ENCODE measurements around the gene GTF2F2. TPM values are rescaled to one million over a fixed set of nuclear protein-coding genes. Genes with fewer than 3 reads are reported as not detected.

GTF2F2 gene
- total RNA-seq, 1 donor from 2014 or later, result 24.8 TPM

DNA sequence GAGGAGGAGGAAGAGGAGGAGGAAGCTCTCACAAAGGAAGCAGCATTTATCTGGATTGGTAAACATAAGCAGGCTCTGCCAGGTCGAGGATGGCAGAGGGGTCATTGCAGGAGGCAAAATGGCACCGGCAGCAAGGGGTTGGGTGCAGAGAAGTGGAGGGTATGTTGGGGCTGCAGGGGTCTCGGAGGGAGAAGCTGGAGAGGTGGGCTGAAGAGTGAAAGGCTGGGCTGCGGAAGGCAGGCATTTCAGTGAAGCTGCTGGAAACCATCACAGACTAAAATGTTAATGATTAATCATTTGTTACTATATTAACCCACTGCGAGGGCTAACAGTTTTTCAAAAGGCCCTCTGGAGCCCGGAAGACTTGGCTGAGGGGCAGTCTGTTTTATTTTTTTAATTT is 196.0 kb downstream of the GTF2F2 start:
- H3K36me3 Mint-ChIP-seq (ENCODE audit: insufficient read depth), result no peaks in the 10 kb centered on the region
- H3K4me3 Mint-ChIP-seq (ENCODE audit: low read depth), result peak overlapping the region; percentile 62

DNA sequence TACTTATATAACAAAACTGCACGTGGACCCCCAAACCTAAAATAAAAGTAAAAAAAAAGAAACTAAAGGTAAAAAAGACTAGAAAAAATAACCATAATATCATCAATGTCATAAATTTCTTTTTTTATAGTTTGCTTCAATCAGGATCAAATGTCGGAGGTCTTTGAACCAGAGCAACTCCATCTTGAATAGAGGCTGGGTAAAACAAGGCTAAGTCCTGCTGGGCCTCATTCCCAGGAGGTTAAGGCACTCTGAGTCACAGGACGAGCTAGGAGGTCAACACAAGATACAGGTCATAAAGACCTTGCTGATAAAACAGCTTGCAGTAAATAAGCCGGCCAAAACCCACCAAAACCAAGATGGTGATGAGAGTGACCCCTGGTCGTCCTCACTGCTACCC is 196.7 kb downstream of the GTF2F2 start:
- Mint-ChIP-seq H3K27ac (no peak overlapping the region), H3K4me3 (ENCODE audit: low read depth) (no peak overlapping the region), H3K36me3 (ENCODE audit: insufficient read depth) (no peaks in the 10 kb centered on the region), H3K9me3 (ENCODE audit: low read depth) (no peaks in the 10 kb centered on the region), H3K27me3 (no peaks in the 10 kb centered on the region), H3K4me1 (ENCODE audit: low read depth) (peaks cover 10% of the 10 kb centered on the region)
- TF ChIP-seq, protein P1, sequence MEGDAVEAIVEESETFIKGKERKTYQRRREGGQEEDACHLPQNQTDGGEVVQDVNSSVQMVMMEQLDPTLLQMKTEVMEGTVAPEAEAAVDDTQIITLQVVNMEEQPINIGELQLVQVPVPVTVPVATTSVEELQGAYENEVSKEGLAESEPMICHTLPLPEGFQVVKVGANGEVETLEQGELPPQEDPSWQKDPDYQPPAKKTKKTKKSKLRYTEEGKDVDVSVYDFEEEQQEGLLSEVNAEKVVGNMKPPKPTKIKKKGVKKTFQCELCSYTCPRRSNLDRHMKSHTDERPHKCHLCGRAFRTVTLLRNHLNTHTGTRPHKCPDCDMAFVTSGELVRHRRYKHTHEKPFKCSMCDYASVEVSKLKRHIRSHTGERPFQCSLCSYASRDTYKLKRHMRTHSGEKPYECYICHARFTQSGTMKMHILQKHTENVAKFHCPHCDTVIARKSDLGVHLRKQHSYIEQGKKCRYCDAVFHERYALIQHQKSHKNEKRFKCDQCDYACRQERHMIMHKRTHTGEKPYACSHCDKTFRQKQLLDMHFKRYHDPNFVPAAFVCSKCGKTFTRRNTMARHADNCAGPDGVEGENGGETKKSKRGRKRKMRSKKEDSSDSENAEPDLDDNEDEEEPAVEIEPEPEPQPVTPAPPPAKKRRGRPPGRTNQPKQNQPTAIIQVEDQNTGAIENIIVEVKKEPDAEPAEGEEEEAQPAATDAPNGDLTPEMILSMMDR (IDR thresholded peaks at IDR 0.05; ENCODE audit: unreplicated experiment), result no peak
- DNase-seq (ENCODE audit: low spot score, unreplicated experiment), result no peak

More for the DNA sequence above, 196.0 kb downstream of the GTF2F2 start:
- TF ChIP-seq, protein P1 (IDR thresholded peaks at IDR 0.05; ENCODE audit: unreplicated experiment), result no peak
- Mint-ChIP-seq H3K9me3 (ENCODE audit: low read depth) (no peaks in the 10 kb centered on the region), H3K4me1 (ENCODE audit: low read depth) (peaks cover 12% of the 10 kb centered on the region), H3K27ac (peak overlapping the region; percentile 93), H3K27me3 (no peaks in the 10 kb centered on the region)
- no peak for DNase-seq (ENCODE audit: low spot score, unreplicated experiment)

DNA sequence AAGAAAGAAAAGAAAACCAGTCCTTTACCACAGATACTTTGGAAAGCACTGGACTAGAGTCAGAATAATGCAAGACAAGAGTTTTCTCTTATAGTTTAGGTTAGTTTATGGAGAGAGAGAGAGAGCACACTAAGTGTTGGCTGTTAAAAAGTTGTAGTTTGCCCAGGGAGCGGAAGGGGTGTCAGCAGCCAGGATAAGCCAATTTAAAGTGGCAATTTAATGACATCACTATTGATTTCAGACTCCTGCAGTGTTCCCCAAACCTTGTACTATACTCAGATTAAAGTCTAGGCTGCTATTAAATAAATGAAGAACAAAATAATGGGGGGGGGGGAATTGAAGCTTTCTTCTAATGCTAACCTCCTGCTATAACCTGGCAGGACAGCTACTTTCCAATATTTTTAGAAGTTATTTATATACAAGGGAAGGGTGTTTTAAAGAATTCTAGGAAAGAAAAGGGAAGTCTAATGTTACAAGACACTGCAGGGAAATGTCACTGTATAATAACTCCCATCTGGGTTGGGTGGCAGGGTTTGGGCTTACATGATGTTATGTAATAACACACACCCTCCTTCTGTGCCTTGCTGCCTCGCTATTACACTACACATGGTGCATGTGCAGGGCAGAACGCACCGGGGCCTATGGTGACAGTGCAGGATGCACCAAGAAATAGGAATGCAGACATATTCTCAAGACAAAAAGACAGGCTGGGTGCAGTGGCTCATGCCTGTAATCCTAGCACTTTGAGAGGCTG is 200.7 kb downstream of the GTF2F2 start:
- peak overlapping the region; percentile 8 for H3K27ac Mint-ChIP-seq
- no peak overlapping the region for H3K4me3 Mint-ChIP-seq (ENCODE audit: low read depth)

DNA sequence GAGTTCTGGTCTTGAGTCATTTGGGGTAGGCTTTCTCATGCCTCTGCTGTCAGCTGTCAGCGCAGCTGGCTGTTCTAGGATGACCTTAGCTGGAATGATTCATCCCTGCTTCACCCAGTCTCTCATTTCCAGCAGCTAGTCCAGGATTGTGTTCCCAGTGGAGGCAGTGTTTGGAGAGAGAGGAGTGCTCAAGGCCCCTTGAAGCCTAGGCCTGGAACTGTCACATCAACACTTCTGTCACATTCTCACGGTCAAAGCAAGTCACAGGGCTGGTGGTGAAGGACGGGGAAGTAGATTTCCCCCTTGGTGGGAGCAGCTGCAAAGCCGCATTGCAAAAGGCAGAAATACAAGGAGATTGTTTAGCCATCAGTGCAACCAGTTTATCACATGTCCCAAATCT is 205.5 kb downstream of the GTF2F2 start:
- no peaks in the 10 kb centered on the region for H3K36me3 Mint-ChIP-seq (ENCODE audit: insufficient read depth)
- H3K9me3 Mint-ChIP-seq (ENCODE audit: low read depth), result no peaks in the 10 kb centered on the region
- H3K4me1 Mint-ChIP-seq (ENCODE audit: low read depth), result no peaks in the 10 kb centered on the region
- no peaks in the 10 kb centered on the region for H3K27me3 Mint-ChIP-seq
- TF ChIP-seq, protein P1 (IDR thresholded peaks at IDR 0.05; ENCODE audit: unreplicated experiment), result no peak
- H3K4me3 Mint-ChIP-seq (ENCODE audit: low read depth), result no peak overlapping the region
- no peak overlapping the region for H3K27ac Mint-ChIP-seq
- no peak for DNase-seq (ENCODE audit: low spot score, unreplicated experiment)

More for the DNA sequence above, 200.7 kb downstream of the GTF2F2 start:
- no peaks in the 10 kb centered on the region for H3K9me3 Mint-ChIP-seq (ENCODE audit: low read depth)
- DNase-seq (ENCODE audit: low spot score, unreplicated experiment), result no peak
- H3K4me1 Mint-ChIP-seq (ENCODE audit: low read depth), result peaks cover 5% of the 10 kb centered on the region
- H3K27me3 Mint-ChIP-seq, result no peaks in the 10 kb centered on the region
- TF ChIP-seq, protein P1 (IDR thresholded peaks at IDR 0.05; ENCODE audit: unreplicated experiment), result no peak
- no peaks in the 10 kb centered on the region for H3K36me3 Mint-ChIP-seq (ENCODE audit: insufficient read depth)

DNA sequence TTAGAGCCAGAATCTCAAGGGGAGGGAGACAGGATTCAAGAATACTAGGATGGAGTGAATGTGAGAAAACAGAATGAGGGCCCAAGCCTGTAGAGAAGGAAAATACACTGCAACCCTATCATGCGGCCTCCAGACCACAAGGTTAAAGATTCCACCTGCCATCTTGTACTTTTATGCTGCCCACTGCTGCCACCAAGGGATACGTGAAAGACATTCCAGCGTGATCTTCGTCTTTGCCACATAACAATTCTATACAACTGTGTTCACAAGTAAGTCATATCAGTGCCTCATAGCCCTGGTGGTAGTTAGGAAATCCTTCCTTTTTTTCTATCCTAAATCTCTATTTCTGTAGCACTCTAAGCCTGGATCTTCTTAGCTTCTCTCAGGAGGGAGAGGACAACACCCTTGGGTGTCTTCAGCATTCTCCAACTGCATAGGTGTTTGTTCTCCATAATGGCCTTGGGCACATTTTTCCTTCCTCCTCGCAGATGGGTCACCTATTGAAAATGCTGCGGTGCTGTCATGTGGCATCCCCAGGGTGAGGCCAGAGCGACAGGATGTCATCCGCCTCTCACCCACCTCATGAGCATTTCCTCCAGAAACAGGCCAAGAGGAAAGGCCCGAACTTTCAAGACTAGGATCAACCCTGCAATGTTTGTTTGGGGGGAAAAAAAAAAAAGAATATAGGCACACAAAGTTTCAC is 207.1 kb downstream of the GTF2F2 start:
- Mint-ChIP-seq H3K27me3 (no peaks in the 10 kb centered on the region), H3K36me3 (ENCODE audit: insufficient read depth) (no peaks in the 10 kb centered on the region), H3K4me1 (ENCODE audit: low read depth) (no peaks in the 10 kb centered on the region), H3K27ac (peak overlapping the region; percentile 51), H3K9me3 (ENCODE audit: low read depth) (no peaks in the 10 kb centered on the region), H3K4me3 (ENCODE audit: low read depth) (no peak overlapping the region)
- no peak for DNase-seq (ENCODE audit: low spot score, unreplicated experiment)
- TF ChIP-seq, protein P1 (IDR thresholded peaks at IDR 0.05; ENCODE audit: unreplicated experiment), result no peak

Data from progenitor cell of endocrine pancreas (in vitro differentiated cells).